ENCODE data around the gene GPHN.
"Not testable (repeated sequence)": the region's sequence is repeated elsewhere in the genome, so short reads cannot be mapped to it uniquely, and the experiment has no call there.

The GPHN gene

GRCh38 chr14:66502836-66503235 is 5.1 kb upstream of the GPHN start:
- not testable (repeated sequence) for DNase-seq

GRCh38 chr14:66503532-66503931 is 4.4 kb upstream of the GPHN start:
- no peak for DNase-seq

GRCh38 chr14:66507181-66507721 is 696 bp upstream of the GPHN start:
- DNase-seq, result peak in 1 of 2 donors; percentile 28

GRCh38 chr14:66508547-66508845 is 549 bp downstream of the GPHN start:
- DNase-seq, result peak in 1 of 2 donors; percentile 24

GRCh38 chr14:66508846-66509621 is 1.1 kb downstream of the GPHN start:
- peak; percentile 29 to 36 for DNase-seq

GRCh38 chr14:66509874-66510273 is 1.9 kb downstream of the GPHN start:
- DNase-seq, result no peak

GRCh38 chr14:66511849-66512248 is 3.9 kb downstream of the GPHN start:
- no peak for DNase-seq

GRCh38 chr14:66514213-66514612 is 6.3 kb downstream of the GPHN start:
- no peak for DNase-seq

GRCh38 chr14:66530526-66530925 is 22.6 kb downstream of the GPHN start:
- DNase-seq, result no peak

- DNase-seq, result no peak
Measured at GRCh38 chr14:66539034-66539433, 31.1 kb downstream of the GPHN start.

- no peak for DNase-seq
Measured at GRCh38 chr14:66540038-66540437, 32.1 kb downstream of the GPHN start.

- DNase-seq, result no peak
Measured at GRCh38 chr14:66541627-66542026, 33.7 kb downstream of the GPHN start.

GRCh38 chr14:66543996-66544395 is 36.0 kb downstream of the GPHN start:
- DNase-seq, result no peak

- DNase-seq, result not testable (repeated sequence)
Measured at GRCh38 chr14:66545191-66545590, 37.2 kb downstream of the GPHN start.

- not testable (repeated sequence) for DNase-seq
Measured at GRCh38 chr14:66545751-66546150, 37.8 kb downstream of the GPHN start.

- DNase-seq, result no peak
Measured at GRCh38 chr14:66563731-66564130, 55.8 kb downstream of the GPHN start.

GRCh38 chr14:66568220-66568619 is 60.3 kb downstream of the GPHN start:
- DNase-seq, result no peak

GRCh38 chr14:66572826-66573225 is 64.9 kb downstream of the GPHN start:
- no peak for DNase-seq

GRCh38 chr14:66575014-66575413 is 67.1 kb downstream of the GPHN start:
- DNase-seq, result no peak

GRCh38 chr14:66575939-66576338 is 68.0 kb downstream of the GPHN start:
- no peak for DNase-seq

GRCh38 chr14:66587753-66588152 is 79.8 kb downstream of the GPHN start:
- DNase-seq, result not testable (repeated sequence)

GRCh38 chr14:66595394-66595793 is 87.4 kb downstream of the GPHN start:
- no peak for DNase-seq

- DNase-seq, result no peak
Measured at GRCh38 chr14:66596241-66596985, 88.5 kb downstream of the GPHN start.

GRCh38 chr14:66600416-66600815 is 92.5 kb downstream of the GPHN start:
- no peak for DNase-seq
